Large intestine (tissue), 3 donors: ENCODE data around the gene PLEKHB2. TPM values are rescaled to one million over a fixed set of nuclear protein-coding genes. Genes with fewer than 3 reads are reported as not detected.
"Not testable (repeated sequence)": the region's sequence is repeated elsewhere in the genome, so short reads cannot be mapped to it uniquely, and the experiment has no call there.

Source experiments
- DNase-seq, 2 donors: peaks; one replicate each; pipeline versions ENCODE4 v3.0.0 to v3.0.0-alpha.2; 2013
- H3K27ac ChIP-seq: one replicate; pipeline ENCODE4 v1.5.1; 2013; ENCODE audit warnings: low read length
- H3K27me3 ChIP-seq: 2 replicates; pipeline ENCODE4 v1.6.1; 2013; ENCODE audit warnings: low read length; ENCODE audit not compliant: control insufficient read depth, insufficient read depth
- H3K36me3 ChIP-seq: 2 replicates; pipeline ENCODE4 v1.6.1; 2013; ENCODE audit warnings: low read length; ENCODE audit not compliant: control insufficient read depth, insufficient read depth
- H3K4me1 ChIP-seq: one replicate; pipeline ENCODE4 v1.6.1; 2013; ENCODE audit warnings: low read length; ENCODE audit not compliant: control insufficient read depth, insufficient read depth
- H3K4me3 ChIP-seq: one replicate; pipeline ENCODE4 v1.5.1; 2013; ENCODE audit warnings: low read length
- H3K9me3 ChIP-seq: one replicate; pipeline ENCODE4 v1.6.1; 2013; ENCODE audit warnings: mild to moderate bottlenecking, low read depth, low read length, moderate library complexity; ENCODE audit not compliant: control insufficient read depth
- WGBS: methylation state at CpG from one replicate; pipeline ENCODE4 v1.1.5; 2013; ENCODE audit warnings: low lambda C conversion rate; ENCODE audit not compliant: insufficient coverage; 5-methylcytosine and 5-hydroxymethylcytosine counted together
- polyA plus RNA-seq: library from polyadenylated mRNA; unstranded; fragments of 120-200 nt; gene quantifications from one replicate; pipeline ENCODE4 v1.2.1, GENCODE V29; 2013

The PLEKHB2 gene
- polyA plus RNA-seq, 1 donor, result 104 TPM

GRCh38 chr2:131093006-131093695, 12.0 kb upstream of the PLEKHB2 start, which contains the start of gene FAM168B:
Gene FAM168B (minus strand): TSS chr2:131093460. CDS start chr2:131082646, 10,814 bp downstream.
- WGBS, result no CpG with 5 or more reads among the region's 107 CpGs
- Histone ChIP-seq H3K27me3 (no peaks in the 10 kb centered on the region), H3K4me1 (peaks cover 8% of the 10 kb centered on the region), H3K9me3 (no peaks in the 10 kb centered on the region), H3K27ac (peak within 1 kb of the TSS; percentile 100), H3K4me3 (peak within 1 kb of the TSS; percentile 95), H3K36me3 (peaks cover 10% of the 10 kb centered on the region)
- DNase-seq, result peak; percentile 93 to 95

- Histone ChIP-seq H3K36me3 (peaks cover 4% of the 10 kb centered on the region), H3K4me1 (peaks cover 8% of the 10 kb centered on the region), H3K27me3 (no peaks in the 10 kb centered on the region), H3K4me3 (peak overlapping the region; percentile 95), H3K9me3 (no peaks in the 10 kb centered on the region), H3K27ac (peak overlapping the region; percentile 100)
- DNase-seq, result peak in 1 of 2 donors; percentile 26
- WGBS, result 8% methylated on average over 2 of the region's 37 CpGs
Observed at GRCh38 chr2:131093696-131094462, 11.3 kb upstream of the PLEKHB2 start.

DNA sequence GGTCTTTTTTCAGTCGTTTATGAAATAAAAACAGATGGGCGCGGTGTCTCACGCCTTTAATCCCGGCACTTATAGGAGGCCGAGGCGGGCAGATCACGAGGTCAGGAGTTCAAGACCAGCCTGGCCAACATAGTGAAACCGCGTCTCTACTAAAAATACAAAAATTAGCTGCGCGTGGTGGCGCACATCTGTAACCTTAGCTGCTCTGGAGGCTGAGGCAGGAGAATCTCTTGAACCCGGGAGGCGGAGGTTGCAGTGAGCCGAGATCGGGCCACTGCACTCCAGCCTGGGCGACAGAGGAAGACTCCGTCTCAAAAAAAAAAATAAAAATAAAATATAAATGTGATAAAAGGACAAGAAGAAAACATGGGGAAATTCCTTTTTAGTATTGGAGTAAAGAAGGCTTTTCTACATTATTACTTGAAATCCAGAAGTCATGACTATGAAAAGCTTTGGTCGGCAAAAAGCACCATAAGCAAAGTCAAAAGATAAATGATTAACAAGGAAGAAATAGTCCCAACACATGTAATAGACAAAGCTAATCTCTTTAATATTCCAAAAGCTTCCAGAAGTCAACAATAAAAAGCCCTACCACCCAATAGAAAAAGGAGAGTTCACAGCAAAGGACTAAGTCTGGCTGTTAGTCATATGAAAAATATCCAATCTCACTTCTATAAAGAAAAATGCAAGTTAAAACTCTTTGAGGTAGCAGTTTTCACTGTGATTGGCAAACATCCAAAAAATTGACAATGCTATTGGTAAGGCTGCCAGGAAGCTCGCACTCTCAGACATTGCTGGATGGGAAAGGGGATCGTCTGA, 10.5 kb upstream of the PLEKHB2 start:
- Histone ChIP-seq H3K27ac (peak overlapping the region; percentile 100), H3K4me1 (peaks cover 8% of the 10 kb centered on the region), H3K27me3 (no peaks in the 10 kb centered on the region), H3K36me3 (peaks cover 4% of the 10 kb centered on the region), H3K9me3 (no peaks in the 10 kb centered on the region), H3K4me3 (peak overlapping the region; percentile 95)
- peak; percentile 31 to 57 for DNase-seq
- 0% methylated on average over 1 of the region's 22 CpGs for WGBS

DNA sequence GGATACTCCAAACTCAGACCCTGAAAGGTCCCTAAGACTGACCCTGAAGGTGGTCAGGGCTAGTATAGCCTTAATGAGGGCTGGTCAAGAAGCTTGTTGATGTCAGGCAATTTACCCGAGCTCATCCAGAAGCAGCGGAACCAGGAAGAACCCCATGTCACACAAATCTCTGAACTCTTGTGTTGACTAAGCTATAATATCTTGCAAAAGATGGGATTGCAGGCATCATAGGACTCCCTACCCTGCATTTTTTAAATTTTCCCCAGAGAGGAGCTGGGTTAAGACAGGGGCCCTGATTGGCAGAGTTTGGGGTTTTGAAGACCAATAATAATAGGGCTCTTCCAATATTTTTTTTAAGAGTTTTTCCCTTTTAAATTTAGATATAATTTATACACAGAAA, 2.0 kb upstream of the PLEKHB2 start:
- WGBS, result no CpG with 5 or more reads among the region's 2 CpGs
- H3K4me1 ChIP-seq, result peaks cover 13% of the 10 kb centered on the region
- no peak overlapping the region for H3K4me3 ChIP-seq
- H3K9me3 ChIP-seq, result no peaks in the 10 kb centered on the region
- H3K36me3 ChIP-seq, result no peaks in the 10 kb centered on the region
- H3K27me3 ChIP-seq, result no peaks in the 10 kb centered on the region
- no peak overlapping the region for H3K27ac ChIP-seq
- DNase-seq, result no peak

GRCh38 chr2:131104487-131105155, 515 bp upstream of the PLEKHB2 start:
- Histone ChIP-seq H3K27ac (peak overlapping the region; percentile 98), H3K27me3 (no peaks in the 10 kb centered on the region), H3K9me3 (no peaks in the 10 kb centered on the region), H3K4me3 (peak overlapping the region; percentile 96), H3K4me1 (peaks cover 13% of the 10 kb centered on the region), H3K36me3 (no peaks in the 10 kb centered on the region)
- peak; percentile 88 to 90 for DNase-seq
- no CpG with 5 or more reads among the region's 20 CpGs for WGBS

GRCh38 chr2:131105950-131106801, 1.0 kb downstream of the PLEKHB2 start:
- Histone ChIP-seq H3K27ac (peak overlapping the region; percentile 98), H3K36me3 (no peaks in the 10 kb centered on the region), H3K27me3 (no peaks in the 10 kb centered on the region), H3K9me3 (no peaks in the 10 kb centered on the region), H3K4me1 (peaks cover 13% of the 10 kb centered on the region), H3K4me3 (peak overlapping the region; percentile 96)
- WGBS, result 0% methylated on average over 4 of the region's 19 CpGs
- DNase-seq, result peak; percentile 54 to 86

DNA sequence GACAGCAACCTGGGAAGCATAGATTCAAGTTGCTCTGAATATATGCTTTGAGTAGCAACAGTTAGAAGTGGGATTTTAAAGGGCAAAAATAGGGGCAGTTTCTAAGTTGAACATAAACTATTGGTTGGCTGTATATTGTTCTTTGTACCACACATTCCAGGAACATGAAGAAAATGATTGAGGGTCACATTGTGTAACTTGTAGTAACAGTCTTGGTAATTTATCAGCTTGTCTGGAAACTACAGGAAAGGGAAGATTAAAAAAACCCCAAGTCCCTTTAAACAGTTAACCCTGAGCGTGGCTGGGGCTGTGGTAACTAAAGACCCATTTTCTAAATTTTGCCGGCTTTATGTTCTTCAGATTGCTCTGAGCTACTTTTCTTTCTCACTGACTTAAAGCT, 7.4 kb downstream of the PLEKHB2 start:
- Histone ChIP-seq H3K27me3 (no peaks in the 10 kb centered on the region), H3K27ac (peak overlapping the region; percentile 79), H3K4me3 (no peak overlapping the region), H3K4me1 (peaks cover 19% of the 10 kb centered on the region), H3K9me3 (no peaks in the 10 kb centered on the region), H3K36me3 (peaks cover 3% of the 10 kb centered on the region)
- WGBS, result no CpG with 5 or more reads among the region's 2 CpGs
- peak; percentile 19 to 68 for DNase-seq

DNA sequence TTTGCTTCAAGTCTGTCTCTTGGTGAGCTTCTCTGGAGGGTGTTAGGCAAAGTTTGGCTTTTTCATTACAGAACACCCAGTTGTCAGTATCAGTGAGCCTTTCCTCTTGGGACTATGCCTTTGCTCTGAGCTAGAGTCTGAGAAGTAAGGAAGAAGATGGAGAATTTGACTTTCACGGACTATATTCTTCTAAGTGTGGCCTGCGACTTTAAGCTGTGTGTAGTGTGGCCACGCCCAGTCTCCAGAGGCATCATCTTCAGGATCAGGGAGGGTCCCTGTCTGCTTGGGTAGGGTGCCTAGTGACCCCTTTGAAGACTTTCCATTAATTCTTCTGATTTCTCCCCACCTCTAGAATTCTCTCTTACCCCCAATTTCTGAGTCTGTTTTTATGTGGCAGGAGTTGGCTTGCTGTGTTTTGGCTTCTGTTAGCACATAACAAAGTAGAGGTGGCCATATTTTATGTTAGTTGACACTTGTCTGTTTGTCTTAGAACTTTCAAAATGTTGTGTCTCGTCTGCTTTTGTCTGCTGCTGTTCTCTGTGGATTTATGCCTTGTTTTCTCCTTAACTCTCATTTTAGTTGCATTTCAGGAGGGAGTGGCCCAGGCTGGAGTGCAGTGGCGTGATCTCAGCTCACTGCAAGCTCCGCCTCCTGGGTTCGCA, 8.6 kb downstream of the PLEKHB2 start:
- Histone ChIP-seq H3K27me3 (no peaks in the 10 kb centered on the region), H3K36me3 (peaks cover 5% of the 10 kb centered on the region), H3K4me3 (no peak overlapping the region), H3K4me1 (peaks cover 19% of the 10 kb centered on the region), H3K27ac (peak overlapping the region; percentile 79), H3K9me3 (no peaks in the 10 kb centered on the region)
- WGBS, result no CpG with 5 or more reads among the region's 7 CpGs
- DNase-seq, result no peak

GRCh38 chr2:131114950-131115349, 9.8 kb downstream of the PLEKHB2 start:
- not testable (repeated sequence) for DNase-seq, H3K9me3 ChIP-seq, H3K27ac ChIP-seq, H3K27me3 ChIP-seq, H3K4me3 ChIP-seq, H3K36me3 ChIP-seq
- peaks cover 19% of the 10 kb centered on the region for H3K4me1 ChIP-seq
- 100% methylated on average over 1 of the region's 3 CpGs for WGBS
